GM12891 (cell line): Measurements from ENCODE around the gene GLIS1.

Experiments
- PAX5 ChIP-seq: IDR thresholded peaks from 2 replicates; pipeline ENCODE4 v1.6.1; 2011; ENCODE audit warnings: low read length, moderate library complexity, mild to moderate bottlenecking; ENCODE audit not compliant: insufficient read depth, severe bottlenecking
- POLR2A ChIP-seq: IDR thresholded peaks from 2 replicates; pipeline ENCODE4 v1.6.1; 2011; ENCODE audit warnings: low read depth, low read length, control low read depth
- POLR2AphosphoS5 ChIP-seq: IDR thresholded peaks from 2 replicates; pipeline ENCODE4 v1.6.1; 2011; ENCODE audit warnings: low read depth, low read length, control low read depth
- POU2F2 ChIP-seq: IDR thresholded peaks from 2 replicates; pipeline ENCODE4 v1.6.1; 2011; ENCODE audit warnings: low read depth, mild to moderate bottlenecking, control low read depth, low read length, moderate library complexity
- SPI1 ChIP-seq: IDR thresholded peaks from 2 replicates; pipeline ENCODE4 v1.6.1; 2011; ENCODE audit warnings: low read depth, low read length, control low read depth
- TAF1 ChIP-seq: IDR thresholded peaks from 2 replicates; pipeline ENCODE4 v1.6.1; 2011; ENCODE audit warnings: low read depth, low read length, control low read depth

DNA sequence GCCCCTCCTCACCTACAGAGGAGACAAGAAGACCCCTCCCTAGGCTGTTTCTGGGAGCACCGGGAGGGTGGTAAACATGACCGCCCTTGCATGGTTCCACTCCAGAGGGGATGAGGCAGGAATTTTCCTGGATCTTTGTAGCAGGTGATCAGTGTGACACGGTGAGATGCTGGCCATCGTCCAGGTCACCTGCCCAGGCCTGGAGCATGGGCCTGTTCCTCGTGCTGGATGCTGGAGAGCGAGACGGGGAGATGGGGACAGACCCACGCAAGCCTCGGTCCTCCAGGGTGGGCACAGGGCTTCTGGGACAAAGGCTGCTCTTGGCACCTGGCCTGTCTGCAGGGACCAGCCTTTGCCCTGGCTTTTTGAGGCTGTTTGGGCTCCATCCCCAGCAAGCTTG, 233.6 kb downstream of the GLIS1 start:
- TF ChIP-seq POLR2A (no peak), POLR2AphosphoS5 (no peak), TAF1 (no peak), PAX5 (no peak), POU2F2 (no peak), SPI1 (no peak)
